Measurements from ENCODE around the gene OFD1. TPM values are rescaled to one million over a fixed set of nuclear protein-coding genes. Genes with fewer than 3 reads are reported as not detected.
"Not testable (repeated sequence)": the region's sequence is repeated elsewhere in the genome, so short reads cannot be mapped to it uniquely, and the experiment has no call there.

Gene OFD1
- polyA plus RNA-seq, 1 of the 3 experiments (the other 2 are of a cell fraction): 13.4 TPM

DNA sequence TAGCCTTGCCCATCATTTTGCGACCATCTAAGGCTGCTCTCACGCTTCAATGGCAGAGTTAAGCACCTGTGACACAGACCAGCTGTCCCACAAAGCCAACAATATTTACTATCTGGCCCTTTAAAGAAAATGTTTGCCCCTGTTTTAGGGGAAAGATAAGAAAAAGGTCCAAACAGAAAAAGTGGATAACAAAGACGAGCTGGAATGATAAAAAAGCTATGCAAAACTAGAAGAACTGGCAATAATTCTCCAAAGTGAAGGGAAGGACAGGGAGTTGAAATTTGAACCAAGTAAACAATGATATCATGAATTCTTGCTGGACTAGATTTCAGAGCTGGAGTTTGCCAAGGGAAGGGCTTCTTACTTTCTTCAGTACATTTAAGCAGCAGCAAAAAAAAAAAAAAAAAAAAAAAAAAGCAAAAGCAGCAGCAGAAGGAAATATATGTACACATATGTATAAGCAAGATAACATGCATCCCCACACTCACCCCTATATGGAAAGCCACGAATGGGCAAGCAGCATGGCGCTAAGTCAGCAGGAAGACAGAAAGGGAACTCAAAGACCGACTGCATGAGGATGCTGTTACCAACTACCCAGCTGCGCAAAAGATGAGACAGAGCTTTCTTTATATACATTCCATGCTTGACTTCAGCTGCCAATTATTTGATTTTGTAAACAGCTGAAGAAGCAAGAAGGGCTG is 12.6 kb upstream of the OFD1 start:
- Histone ChIP-seq H3K79me2 (ENCODE audit: insufficient read depth) (peaks cover 81% of the 10 kb centered on the region), H3K27ac (ENCODE audit: low read depth in 2 of 2, low read length in 1 of 2) (no peak overlapping the region), H3K9ac (no peak overlapping the region), H3F3A (replicated peaks; ENCODE audit: insufficient read depth) (no peaks in the 10 kb centered on the region), H3K36me3 (replicated peaks in 1 of 2; ENCODE audit: control insufficient read depth in 1 of 2, insufficient read depth in 2 of 2, low read length in 1 of 2) (peaks cover 19 to 25% of the 10 kb centered on the region in 2 experiments), H3K4me3 (ENCODE audit: low read depth in 2 of 2, low read length in 1 of 2) (no peak overlapping the region), H4K20me1 (ENCODE audit: insufficient read depth) (peaks cover 6% of the 10 kb centered on the region; the same call in 1 of the 2 replicates), H2AFZ (ENCODE audit: low read depth) (no peak overlapping the region), H3K4me2 (no peak overlapping the region), H3K9me2 (no peaks in the 10 kb centered on the region), H3K9me3 (no peaks in the 10 kb centered on the region), H3K27me3 (ENCODE audit: insufficient read depth) (no peaks in the 10 kb centered on the region), H3K4me1 (ENCODE audit: control insufficient read depth in 1 of 2, insufficient read depth in 2 of 2, low read depth in 1 of 2, low read length in 1 of 2) (peaks cover 0 to 3% of the 10 kb centered on the region in 2 experiments; a peak in 1 of 4 replicates)
- ChIA-PET POLR2A (interaction anchor here (1.0 kb wide), 1 partner anchor 12 kb away, joined by 3 read pairs; no protein-coding TSS in a partner anchor), CTCF (interaction anchor here (1.0 kb wide), 1 partner anchor 310 kb away, joined by 3 read pairs; no protein-coding TSS in a partner anchor)
- 84% methylated on average over 7 of the region's 7 CpGs for WGBS (ENCODE audit: low lambda C conversion rate)
- no peak for DNase-seq
- TF ChIP-seq YY1 (IDR thresholded peaks at IDR 0.05; ENCODE audit: low read depth) (no peak), TAF1 (IDR thresholded peaks at IDR 0.05; ENCODE audit: borderline replicate concordance, low read depth, low read length) (no peak), FOXM1 (IDR thresholded peaks at IDR 0.05; ENCODE audit: low read depth) (no peak), EP300 (IDR thresholded peaks at IDR 0.05; ENCODE audit: borderline replicate concordance in 1 of 2, low read depth in 1 of 2, low read length in 1 of 2) (no peak), TEAD4 (IDR thresholded peaks at IDR 0.05; ENCODE audit: borderline replicate concordance, insufficient read depth) (no peak), RCOR1 (IDR thresholded peaks at IDR 0.05; ENCODE audit: low read length) (no peak), POLR2AphosphoS5 (IDR thresholded peaks at IDR 0.05; ENCODE audit: low read depth, low read length) (no peak), JUND (IDR thresholded peaks at IDR 0.05) (no peak), GABPA (IDR thresholded peaks at IDR 0.05; ENCODE audit: low read depth) (no peak)

DNA sequence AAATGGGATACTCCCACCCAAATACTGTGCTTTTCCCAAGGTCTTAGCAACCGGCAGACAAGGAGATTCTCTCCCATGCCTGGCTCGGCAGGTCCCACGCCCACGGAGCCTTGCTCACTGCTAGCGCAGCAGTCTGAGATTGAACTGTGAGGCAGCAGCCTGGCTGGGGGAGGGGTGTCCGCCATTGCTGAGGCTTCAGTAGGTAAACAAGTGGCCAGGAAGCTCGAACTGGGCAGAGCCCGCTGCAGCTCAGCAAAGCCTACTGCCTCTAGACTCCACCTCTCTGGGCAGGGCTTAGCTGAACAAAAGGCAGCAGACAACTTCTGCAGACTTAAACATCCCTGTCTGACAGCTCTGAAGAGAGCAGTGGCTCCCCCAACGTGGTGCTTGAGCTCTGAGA is 9.7 kb upstream of the OFD1 start:
- H3K4me1 ChIP-seq (ENCODE audit: control insufficient read depth in 1 of 2, insufficient read depth in 2 of 2, low read depth in 1 of 2, low read length in 1 of 2); H3K9ac ChIP-seq; H2AFZ ChIP-seq (ENCODE audit: low read depth); H3K27me3 ChIP-seq (ENCODE audit: insufficient read depth); H3K9me2 ChIP-seq; DNase-seq; H3K4me3 ChIP-seq (ENCODE audit: low read depth in 2 of 2, low read length in 1 of 2); H3K27ac ChIP-seq (ENCODE audit: low read depth in 2 of 2, low read length in 1 of 2); CTCF ChIA-PET; H3F3A ChIP-seq (replicated peaks; ENCODE audit: insufficient read depth); H3K9me3 ChIP-seq; POLR2A ChIA-PET; H3K4me2 ChIP-seq; H3K36me3 ChIP-seq (replicated peaks in 1 of 2; ENCODE audit: control insufficient read depth in 1 of 2, insufficient read depth in 2 of 2, low read length in 1 of 2): not testable (repeated sequence)
- no CpG with 5 or more reads among the region's 9 CpGs for WGBS (ENCODE audit: low lambda C conversion rate)
- peaks cover 97% of the 10 kb centered on the region for H3K79me2 ChIP-seq (ENCODE audit: insufficient read depth)
- peaks cover 13% of the 10 kb centered on the region; the same call in 1 of the 2 replicates for H4K20me1 ChIP-seq (ENCODE audit: insufficient read depth)

DNA sequence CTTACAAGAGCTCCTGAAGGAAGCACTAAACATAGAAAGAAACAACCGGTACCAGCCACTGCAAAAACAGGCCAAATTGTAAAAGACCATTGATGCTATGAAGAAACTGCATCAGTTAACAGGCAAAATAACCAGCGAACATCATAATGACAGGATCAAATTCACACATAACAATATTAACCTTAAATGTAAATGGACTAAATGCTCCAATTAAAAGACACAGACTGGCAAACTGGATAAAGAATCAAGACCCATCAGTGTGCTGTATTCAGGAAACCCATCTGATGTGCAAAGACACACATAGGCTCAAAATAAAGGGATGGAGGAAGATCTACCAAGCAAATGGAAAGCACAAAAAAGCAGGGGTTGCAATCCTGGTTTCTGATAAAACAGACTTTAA is 8.0 kb upstream of the OFD1 start:
- H3K9ac ChIP-seq; H3K36me3 ChIP-seq (replicated peaks in 1 of 2; ENCODE audit: control insufficient read depth in 1 of 2, insufficient read depth in 2 of 2, low read length in 1 of 2); H3K4me3 ChIP-seq (ENCODE audit: low read depth in 2 of 2, low read length in 1 of 2); H3K9me2 ChIP-seq; H3F3A ChIP-seq (replicated peaks; ENCODE audit: insufficient read depth); H3K27ac ChIP-seq (ENCODE audit: low read depth in 2 of 2, low read length in 1 of 2); DNase-seq; H2AFZ ChIP-seq (ENCODE audit: low read depth); CTCF ChIA-PET; H3K27me3 ChIP-seq (ENCODE audit: insufficient read depth); H3K4me1 ChIP-seq (ENCODE audit: control insufficient read depth in 1 of 2, insufficient read depth in 2 of 2, low read depth in 1 of 2, low read length in 1 of 2); H3K9me3 ChIP-seq; POLR2A ChIA-PET; H3K4me2 ChIP-seq: not testable (repeated sequence)
- WGBS (ENCODE audit: low lambda C conversion rate): 95% methylated on average over 2 of the region's 2 CpGs
- peaks cover 13% of the 10 kb centered on the region; the same call in 1 of the 2 replicates for H4K20me1 ChIP-seq (ENCODE audit: insufficient read depth)
- H3K79me2 ChIP-seq (ENCODE audit: insufficient read depth): peaks cover 99% of the 10 kb centered on the region

DNA sequence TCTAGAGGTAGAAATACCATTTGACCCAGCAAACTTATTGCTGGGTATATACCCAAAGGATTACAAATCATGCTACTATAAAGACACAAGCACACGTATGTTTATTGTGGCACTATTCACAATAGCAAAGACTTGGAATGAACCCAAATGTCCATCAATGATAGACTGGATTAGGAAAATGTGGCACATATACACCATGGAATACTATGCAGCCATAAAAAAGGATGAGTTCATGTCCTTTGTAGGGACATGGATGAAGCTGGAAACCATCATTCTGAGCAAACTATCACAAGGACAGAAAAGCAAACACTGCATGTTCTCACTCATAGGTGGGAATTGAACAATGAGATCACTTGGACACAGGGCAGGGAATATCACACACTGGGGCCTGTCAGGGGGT is 4.0 kb upstream of the OFD1 start:
- H3K9me2 ChIP-seq; H3K9ac ChIP-seq; H3K36me3 ChIP-seq (replicated peaks in 1 of 2; ENCODE audit: control insufficient read depth in 1 of 2, insufficient read depth in 2 of 2, low read length in 1 of 2); H4K20me1 ChIP-seq (ENCODE audit: insufficient read depth); H3K4me2 ChIP-seq; CTCF ChIA-PET; DNase-seq; H3K27ac ChIP-seq (ENCODE audit: low read depth in 2 of 2, low read length in 1 of 2); H3K27me3 ChIP-seq (ENCODE audit: insufficient read depth); H3F3A ChIP-seq (replicated peaks; ENCODE audit: insufficient read depth); H3K9me3 ChIP-seq; H2AFZ ChIP-seq (ENCODE audit: low read depth); H3K4me3 ChIP-seq (ENCODE audit: low read depth in 2 of 2, low read length in 1 of 2); POLR2A ChIA-PET: not testable (repeated sequence)
- Histone ChIP-seq H3K79me2 (ENCODE audit: insufficient read depth) (peaks cover 94% of the 10 kb centered on the region), H3K4me1 (ENCODE audit: control insufficient read depth in 1 of 2, insufficient read depth in 2 of 2, low read depth in 1 of 2, low read length in 1 of 2) (peaks cover 0 to 12% of the 10 kb centered on the region in 2 experiments; a peak in 2 of 4 replicates)
- 95% methylated on average over 1 of the region's 1 CpG for WGBS (ENCODE audit: low lambda C conversion rate)
